Measurements from ENCODE around the gene ZSWIM6.

ZSWIM6 gene

DNA sequence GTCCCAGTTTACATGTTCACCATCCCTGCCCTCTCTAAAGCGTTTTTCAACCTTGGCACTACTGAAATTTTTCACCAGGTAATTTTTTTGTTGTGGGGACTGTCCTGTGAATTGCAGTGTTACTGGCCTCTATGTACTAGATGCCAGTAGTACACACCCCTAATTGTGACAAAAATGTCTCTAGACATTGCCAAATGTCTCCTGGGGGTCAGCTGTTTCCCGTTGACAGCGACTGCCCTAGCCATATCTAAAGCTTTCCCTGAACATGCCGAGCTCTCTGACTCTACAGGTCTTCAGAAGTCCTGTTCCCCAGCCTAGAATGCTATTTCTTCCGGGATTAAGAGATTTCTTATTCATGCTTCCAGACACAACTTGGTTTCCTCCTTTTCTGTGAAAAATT is 235.3 kb downstream of the ZSWIM6 start:
- no peak for DNase-seq

DNA sequence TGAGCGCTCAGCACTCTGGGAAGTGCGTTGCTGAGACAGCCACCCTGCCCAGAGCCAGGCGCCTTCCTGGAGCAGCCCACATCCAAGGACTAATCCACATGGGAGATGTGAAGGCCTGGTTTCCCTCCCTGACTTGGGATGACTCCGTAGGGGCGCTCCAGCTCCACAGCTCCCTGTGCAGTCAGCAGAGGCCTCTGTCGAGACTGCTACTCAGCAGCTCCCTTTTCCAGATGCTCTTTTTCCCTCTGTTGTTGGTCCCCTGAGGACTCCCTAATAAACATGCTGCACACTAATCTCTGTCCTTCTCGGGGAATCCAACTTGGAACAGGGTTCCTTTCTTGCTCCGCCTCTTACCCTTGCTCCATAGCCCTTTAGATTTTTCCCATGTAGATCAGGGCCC is 237.3 kb downstream of the ZSWIM6 start:
- no peak for DNase-seq

DNA sequence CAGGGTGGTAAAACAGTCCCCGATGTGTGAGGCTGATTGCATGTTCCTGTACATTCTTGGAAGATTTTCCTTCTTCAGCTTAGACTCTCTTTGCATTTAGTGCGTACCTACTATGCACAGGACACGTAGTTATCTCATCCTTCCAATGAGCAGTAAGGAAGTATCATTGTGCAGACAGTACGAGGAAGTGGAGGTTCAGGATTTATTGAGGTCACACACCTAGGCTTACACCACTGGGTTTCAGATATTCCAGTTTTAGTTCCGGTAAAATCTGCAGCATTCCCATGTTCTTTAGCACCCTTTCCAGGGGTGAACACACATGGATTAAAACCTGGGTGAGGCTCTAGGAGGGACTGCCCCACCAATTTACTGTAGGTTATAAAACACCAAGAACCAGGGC is 238.7 kb downstream of the ZSWIM6 start:
- DNase-seq = no peak

DNA sequence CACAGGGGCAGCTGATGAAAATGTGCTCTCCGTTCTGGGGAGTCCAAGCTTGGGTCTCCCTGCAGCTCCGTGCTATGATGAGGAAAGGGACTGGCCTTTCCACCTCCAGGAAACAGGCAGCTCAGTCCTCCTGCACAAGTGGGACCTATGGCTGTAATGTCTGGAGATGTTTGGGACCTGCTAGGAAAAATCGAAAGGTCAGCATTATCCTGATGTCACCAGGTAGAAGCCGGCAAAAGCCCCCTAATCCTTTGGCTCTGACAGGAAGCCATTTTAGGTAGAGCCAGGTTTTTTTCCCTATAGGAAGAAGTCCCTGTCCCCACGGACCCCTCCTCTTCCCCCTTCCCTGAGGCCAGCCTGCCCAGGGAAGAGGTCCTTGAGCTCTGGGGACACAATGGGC is 240.9 kb downstream of the ZSWIM6 start:
- no peak for DNase-seq

DNA sequence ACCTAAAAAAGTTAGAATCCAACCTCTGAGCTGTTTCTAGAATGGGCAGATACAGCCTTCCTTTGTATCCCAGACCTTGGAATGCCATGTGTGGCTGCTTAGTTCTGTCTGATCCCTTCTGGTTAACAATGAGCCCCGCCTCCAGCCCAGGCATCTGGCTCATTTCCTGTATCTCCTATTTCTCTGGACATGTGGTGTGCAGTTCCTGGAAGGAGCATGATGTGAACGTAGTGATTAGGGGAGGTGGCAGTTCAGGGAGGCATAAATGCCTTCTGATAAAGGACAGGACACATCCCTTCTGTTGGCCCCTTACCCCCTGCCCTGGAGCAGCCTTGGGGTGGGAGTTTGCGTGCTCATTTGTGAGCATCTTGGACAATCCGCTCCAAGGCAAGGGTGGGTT is 243.0 kb downstream of the ZSWIM6 start:
- no peak for DNase-seq

DNA sequence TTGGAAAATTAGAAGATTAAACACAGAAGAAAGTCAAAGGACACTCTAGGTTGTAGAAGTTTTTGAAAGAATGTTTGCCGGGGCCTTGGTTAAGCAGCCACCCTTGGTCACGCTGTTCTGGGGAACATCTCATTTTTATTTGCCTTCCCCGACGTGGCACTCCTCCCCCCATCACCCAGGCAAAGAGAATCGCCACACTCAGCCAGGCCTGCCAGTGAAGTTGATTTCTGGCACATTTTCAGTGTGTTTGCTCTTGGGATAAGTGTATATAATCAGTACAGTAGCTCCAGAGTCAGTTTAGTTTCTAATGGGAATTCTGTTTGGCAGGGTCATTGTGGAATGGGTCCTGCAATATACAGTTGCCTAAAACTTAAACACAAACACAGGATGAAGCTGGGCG is 243.5 kb downstream of the ZSWIM6 start:
- no peak for DNase-seq

DNA sequence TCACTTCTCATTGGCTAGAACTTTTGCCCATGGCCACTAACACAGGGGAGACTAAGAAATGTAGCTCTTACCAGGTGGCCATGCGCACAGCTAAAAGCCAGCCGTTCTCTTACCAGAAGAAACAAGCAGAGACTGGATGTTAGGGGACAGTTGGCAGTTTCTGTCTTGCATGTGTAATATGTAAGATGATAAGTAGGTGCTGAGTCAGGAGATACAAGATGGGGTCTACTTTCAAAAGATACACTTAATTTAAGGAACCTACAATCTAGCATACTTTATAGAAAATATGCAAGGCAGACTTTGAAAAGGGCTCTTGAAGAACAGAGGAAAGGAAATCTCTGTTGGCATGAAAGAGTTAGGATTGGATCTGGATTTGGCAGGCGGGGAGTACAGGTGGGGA is 244.5 kb downstream of the ZSWIM6 start:
- DNase-seq = no peak

DNA sequence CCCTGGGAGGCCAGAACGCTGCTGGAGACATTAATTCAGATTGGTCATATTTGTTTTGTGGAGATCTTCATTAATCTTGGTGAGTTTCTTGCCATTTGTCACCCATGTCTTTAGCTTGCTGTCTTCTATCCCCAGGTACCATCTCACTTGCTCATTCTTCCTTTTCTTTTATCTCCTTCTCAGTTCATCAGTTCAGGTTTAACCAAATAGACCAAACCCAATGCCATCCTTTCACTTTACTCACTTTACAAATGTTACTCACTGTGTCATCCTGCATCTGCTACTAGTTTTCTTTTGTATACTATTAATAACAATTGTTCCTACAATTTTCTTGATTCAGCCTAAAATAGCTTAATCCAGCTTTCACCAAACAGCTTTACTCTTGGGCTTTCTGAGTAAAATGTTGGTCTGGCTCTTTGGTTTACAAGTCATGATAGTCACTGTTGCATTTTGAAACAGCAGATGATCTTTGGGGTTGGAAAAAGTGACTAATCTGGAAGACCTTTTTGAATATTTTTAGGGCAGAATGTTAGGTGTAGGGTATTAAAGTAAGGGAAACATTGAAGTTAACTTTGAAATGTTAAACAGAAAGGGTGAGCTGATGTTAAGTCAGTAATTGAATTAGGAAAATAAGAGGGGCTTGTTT is 246.9 kb downstream of the ZSWIM6 start:
- DNase-seq = no peak

DNA sequence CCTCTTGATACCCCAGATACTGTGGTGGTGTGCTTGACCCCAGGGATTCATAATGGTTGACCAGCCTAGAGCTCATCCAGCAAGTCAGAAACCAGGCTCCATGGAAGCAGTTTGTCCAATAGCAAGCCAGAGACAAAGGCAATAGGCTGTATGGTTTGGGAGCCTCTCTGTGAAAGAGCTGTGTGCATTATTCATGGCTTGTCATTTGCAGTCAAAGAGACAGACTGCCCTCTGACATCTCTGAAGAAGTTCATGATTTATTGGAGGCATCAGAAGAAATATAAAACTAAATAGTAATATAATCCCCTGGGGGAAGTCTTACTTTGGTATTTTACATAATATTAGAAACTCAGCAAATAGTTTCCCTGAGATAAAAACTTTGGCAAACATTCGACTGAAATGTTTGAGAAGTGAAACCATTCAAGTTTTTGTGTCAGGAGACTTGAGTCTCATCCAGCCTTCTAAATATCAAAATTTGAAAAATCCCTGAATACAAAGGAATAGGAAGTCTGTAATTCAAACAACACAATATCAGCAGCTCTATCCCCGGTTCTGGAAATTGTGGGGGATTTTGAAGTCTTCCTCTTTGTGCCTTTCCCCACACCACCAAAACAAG is 250.3 kb downstream of the ZSWIM6 start:
- no peak for DNase-seq

DNA sequence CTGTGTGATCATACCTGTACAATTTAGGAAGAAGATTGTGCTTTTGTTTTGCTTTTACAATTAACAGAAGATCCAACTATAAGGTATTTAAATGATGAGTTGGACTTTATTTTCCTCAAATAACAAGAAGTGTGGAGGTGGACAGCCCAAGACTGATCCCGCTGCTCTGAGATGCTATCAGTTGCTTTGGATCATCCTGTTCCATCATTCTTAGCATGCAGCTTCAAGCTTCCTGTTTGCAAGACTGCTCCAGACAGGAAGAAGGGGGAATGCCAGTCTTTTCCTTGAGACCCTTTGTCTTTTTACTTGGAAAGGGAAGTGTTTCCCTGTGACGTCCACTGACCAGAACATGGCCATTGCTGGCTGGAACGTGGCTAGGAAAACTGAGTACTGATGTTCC is 250.8 kb downstream of the ZSWIM6 start:
- no peak for DNase-seq

DNA sequence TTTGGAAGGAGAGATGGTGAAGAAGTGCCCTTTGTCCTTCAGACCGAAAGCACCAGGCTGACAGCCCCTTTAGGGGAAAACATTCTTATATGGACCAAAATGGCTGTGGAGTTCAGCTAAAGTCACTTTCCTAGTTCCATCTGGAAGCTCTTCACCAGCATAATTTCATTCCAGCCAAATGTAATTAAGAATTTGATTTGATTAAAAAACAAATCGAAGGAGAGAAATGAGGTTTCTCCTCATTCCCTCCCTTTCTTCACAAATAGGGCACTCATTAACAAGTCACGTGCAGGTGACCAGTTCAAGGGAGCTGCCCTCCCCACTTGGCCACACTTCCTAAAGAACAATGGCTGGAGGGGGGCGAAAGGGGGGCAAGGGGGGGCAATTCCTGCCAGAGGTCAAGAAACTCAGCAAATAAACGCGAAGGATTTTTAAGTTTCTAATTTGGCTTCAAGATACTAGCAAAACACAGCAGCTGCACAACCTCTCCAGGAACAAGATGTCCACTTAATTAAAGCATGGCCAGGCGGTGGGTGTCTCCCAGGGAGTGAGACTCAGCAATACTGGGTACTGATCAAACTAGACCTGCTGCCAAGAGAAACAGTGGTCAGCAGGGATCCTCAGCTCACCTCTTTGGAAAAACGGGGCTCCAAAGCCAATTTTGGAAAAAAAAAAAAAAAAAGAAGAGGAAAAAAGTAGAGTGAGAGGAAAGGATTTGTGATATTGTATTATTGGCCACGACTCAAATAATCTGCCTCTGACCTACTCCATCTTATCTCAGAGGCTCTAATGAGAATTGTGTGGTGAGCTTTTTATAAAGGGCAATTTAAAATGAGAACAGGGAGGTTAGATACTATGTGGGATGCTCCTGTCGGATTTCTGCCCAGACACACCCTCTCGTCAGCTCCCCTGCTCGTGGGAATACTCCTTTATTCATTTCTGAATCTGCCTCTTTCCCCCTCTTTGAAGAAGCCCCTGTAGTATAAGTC is 254.3 kb downstream of the ZSWIM6 start:
- no peak for DNase-seq

DNA sequence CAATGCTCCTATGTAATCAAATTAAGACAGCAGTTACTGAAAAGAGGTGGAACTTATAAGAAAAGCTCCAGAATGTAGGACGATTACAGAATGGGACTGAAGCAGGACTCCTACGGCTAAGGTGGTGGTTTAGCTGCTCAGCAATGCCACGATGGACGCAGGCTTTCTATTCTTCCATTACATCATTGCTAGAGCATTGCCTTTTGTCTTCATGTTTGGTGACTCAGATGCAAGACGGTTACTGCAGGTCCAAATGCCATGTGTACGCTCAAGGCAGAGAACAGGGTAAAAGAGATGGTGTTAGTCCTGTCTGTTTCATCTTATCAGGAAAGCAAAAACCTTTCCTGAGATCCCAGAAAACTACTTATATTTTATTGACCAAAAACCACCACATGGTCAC is 255.1 kb downstream of the ZSWIM6 start:
- no peak for DNase-seq

DNA sequence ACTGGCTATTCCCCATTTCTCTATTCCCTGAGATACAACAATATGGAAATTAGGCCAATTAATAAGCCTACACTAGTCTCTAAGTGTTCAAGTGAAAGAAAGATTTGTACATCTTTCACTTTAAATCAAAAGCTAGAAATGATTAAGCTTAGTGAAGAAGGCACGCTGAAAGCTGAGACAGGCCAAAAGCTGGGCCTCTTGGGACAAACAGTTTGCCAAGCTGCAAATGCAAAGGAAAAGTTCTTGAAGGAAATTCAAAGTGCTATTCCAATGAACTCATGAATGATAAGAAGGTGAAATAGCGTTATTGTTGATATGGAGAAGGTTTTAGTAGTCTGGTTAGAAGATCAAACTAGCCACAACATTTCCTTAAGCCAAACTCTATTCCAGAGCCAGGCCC is 256.2 kb downstream of the ZSWIM6 start:
- no peak for DNase-seq

DNA sequence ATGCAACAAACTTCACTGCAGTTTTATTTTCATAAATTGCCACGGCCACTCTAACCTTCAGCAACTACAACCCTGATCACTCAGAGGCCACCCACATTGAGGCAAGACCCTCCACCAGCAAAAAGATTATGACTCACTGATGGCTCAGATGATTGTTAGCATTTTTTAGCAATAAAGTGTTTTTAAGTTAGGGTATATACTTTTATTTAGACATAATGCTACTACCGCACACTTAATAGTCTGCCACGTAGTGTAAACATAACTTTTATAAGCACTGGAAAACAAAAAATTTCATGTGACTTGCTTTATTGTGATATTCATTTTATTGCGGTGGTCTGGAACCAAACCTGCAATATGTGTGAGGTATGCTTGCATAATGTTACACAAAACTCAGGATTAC is 257.9 kb downstream of the ZSWIM6 start:
- DNase-seq = no peak

DNA sequence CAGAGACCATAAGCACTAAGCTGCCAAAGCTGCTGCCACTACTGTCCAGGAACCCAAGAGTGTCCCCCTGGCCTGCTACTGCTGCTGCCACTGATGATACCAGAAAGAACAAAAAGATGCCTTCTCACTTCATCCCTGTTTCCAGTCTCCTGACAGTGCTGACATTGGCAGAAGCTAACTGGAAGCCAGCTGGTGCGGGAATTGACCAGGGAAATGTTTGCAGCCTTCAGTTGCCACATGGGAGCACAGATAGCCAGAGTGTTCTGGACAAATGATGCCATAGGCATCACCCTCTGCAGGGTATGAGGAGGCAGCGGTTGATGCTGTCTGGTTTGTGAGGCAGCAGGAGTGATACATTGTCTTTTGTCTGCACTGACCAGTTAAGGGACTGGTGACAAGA is 258.4 kb downstream of the ZSWIM6 start:
- no peak for DNase-seq

DNA sequence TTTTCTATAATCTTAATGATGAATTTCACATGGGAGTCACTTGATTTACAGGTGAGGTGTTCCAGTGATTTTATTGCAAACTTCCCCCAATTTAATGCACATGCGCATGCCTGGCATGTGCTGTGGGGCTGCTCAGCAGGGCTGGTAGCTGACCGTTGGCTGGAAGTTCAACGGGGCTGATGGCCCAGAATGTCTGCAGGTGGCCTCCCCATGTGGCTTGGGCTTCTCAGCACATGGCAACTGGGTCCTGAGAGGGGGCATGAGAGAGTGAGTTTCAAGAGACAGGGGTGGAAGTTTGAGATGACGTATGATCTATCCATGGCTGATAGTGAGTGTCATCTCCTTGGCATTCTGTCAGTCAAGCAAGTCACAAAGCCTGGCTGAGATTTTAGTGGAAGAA is 259.8 kb downstream of the ZSWIM6 start:
- no peak for DNase-seq

DNA sequence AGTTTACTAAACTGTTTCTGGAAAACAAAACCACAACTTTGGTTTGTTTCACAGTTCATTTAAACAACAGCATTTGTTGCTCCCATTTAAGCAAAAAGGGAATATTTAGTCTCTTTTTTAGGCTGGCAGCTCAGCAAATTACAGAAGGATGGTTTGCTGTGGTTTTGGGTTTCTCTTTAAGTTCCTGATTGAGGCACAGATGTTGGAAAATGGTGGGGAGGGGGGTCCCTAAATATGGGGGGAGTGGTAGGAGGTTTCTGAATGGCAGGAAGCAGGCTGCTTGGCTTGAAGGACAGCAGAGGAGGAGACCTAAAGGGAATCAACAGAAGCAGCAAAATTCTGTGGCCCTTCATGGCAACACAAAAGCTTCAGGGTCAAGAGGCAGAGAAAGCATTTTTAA is 263.4 kb downstream of the ZSWIM6 start:
- no peak for DNase-seq

Measured in central memory CD4-positive, alpha-beta T cell (primary cell).